GM12878 (cell line): ENCODE results near the gene SRPRB. TPM values are rescaled to one million over a fixed set of nuclear protein-coding genes. Genes with fewer than 3 reads are reported as not detected.

Source experiments
- ATAC-seq: fragments of 200-7000 bp; cut with Tn5 transposase; 3 replicates; pipeline ENCODE4 v1.9.1; 2020; ENCODE audit warnings: mild to moderate bottlenecking, moderate library complexity
- BruUV-seq: library from RNA; stranded (reverse); fragments of 400-500 nt; replicated peaks from 2 replicates; lab custom pipeline; 2021; lab: Mats Ljungman, UMichigan
- CTCF ChIA-PET: fragments of 300-600 bp; sonication (Branson Sonifier 250); formaldehyde crosslinking; extraction: SDS; loops from one replicate; lab custom pipeline; 2021; ENCODE audit warnings: inconsistent platforms; lab: Yijun Ruan, JAX
- POLR2A ChIA-PET: fragments of 350-600 bp; formaldehyde crosslinking; extraction: SDS; loops from one replicate; lab custom pipeline; 2021; ENCODE audit warnings: inconsistent platforms; lab: Charles Lee
- RAD21 ChIA-PET: fragments of 300-600 bp; sonication (Branson Sonifier 250); formaldehyde crosslinking; loops from one replicate; lab custom pipeline; 2023; ENCODE audit warnings: antibody characterized with exemption; ENCODE audit not compliant: unreplicated experiment; lab: Charles Lee
- SMC1A ChIA-PET: fragments of 300-600 bp; sonication (Branson Sonifier 250); formaldehyde crosslinking; loops from one replicate; lab custom pipeline; 2023; ENCODE audit not compliant: unreplicated experiment, uncharacterized antibody; lab: Charles Lee
- DNase-seq: peaks from one replicate; pipeline ENCODE4 v3.0.0-alpha.2; 2011; ENCODE audit warnings: low read depth, low spot score
- FAIRE-seq: peaks from 3 replicates; lab custom pipeline; 2011; peaks lifted over from hg19 to GRCh38; lab: Jason Lieb, UNC
- H2AFZ ChIP-seq: 2 replicates; pipeline ENCODE4 v1.6.0; 2011; ENCODE audit warnings: low read depth, low read length, control low read depth; ENCODE audit not compliant: control insufficient read depth
- H3K27ac ChIP-seq: 2 replicates; pipeline ENCODE4 v1.5.1; 2011; ENCODE audit warnings: control low read depth; ENCODE audit not compliant: control insufficient read depth, insufficient read depth
- H3K27me3 ChIP-seq, 2 experiments: replicated peaks in 1 of 2; 2 replicates each; pipeline versions ENCODE4 v1.6.0 to v1.6.1; 2011; ENCODE audit warnings: low read length in 1 of 2; ENCODE audit not compliant: control insufficient read depth in 2 of 2, insufficient read depth in 2 of 2
- H3K36me3 ChIP-seq, 2 experiments: 2 replicates each; pipeline ENCODE4 v1.5.1; 2011; ENCODE audit warnings: low read length in 1 of 2; ENCODE audit not compliant: control insufficient read depth in 2 of 2, insufficient read depth in 2 of 2
- H3K4me1 ChIP-seq: 2 replicates; pipeline ENCODE4 v1.6.1; 2011; ENCODE audit warnings: mild to moderate bottlenecking, low read length, moderate library complexity, mixed read lengths; ENCODE audit not compliant: control insufficient read depth, insufficient read depth
- H3K4me2 ChIP-seq: 2 replicates; pipeline ENCODE4 v1.6.0; 2011; ENCODE audit warnings: control low read depth; ENCODE audit not compliant: control insufficient read depth, insufficient read depth
- H3K4me3 ChIP-seq: fragments of 200-600 bp; sonication (generic); 2 replicates; pipeline ENCODE4 v1.5.1; 2016
- H3K79me2 ChIP-seq: 2 replicates; pipeline ENCODE4 v1.6.0; 2011; ENCODE audit warnings: low read length; ENCODE audit not compliant: control insufficient read depth, insufficient read depth
- H3K9ac ChIP-seq: 2 replicates; pipeline ENCODE4 v1.8.0; 2011; ENCODE audit warnings: low read length, control low read depth, mixed read lengths; ENCODE audit not compliant: control insufficient read depth, insufficient read depth
- H3K9me3 ChIP-seq: replicated peaks from 3 replicates; pipeline ENCODE4 v1.5.1; 2011; ENCODE audit warnings: mild to moderate bottlenecking, low read length; ENCODE audit not compliant: control insufficient read depth, insufficient read depth
- H4K20me1 ChIP-seq: 2 replicates; pipeline ENCODE4 v1.6.0; 2011; ENCODE audit not compliant: control insufficient read depth, insufficient read depth
- CBX3 ChIP-seq: fragments of 200-600 bp; sonication (generic); IDR thresholded peaks from 2 replicates; pipeline ENCODE4 v1.6.1; 2016; ENCODE audit warnings: low read depth, borderline replicate concordance
- CEBPZ ChIP-seq: fragments of 150-350 bp; IDR thresholded peaks from 2 replicates; pipeline ENCODE4 v1.6.1; 2016; ENCODE audit warnings: low read depth, low read length
- CREM ChIP-seq: IDR thresholded peaks from 2 replicates; pipeline ENCODE4 v1.6.1; 2014; ENCODE audit warnings: antibody characterized with exemption, low read depth
- KDM1A ChIP-seq: fragments of 200-600 bp; sonication (generic); IDR thresholded peaks from 2 replicates; pipeline ENCODE4 v1.6.1; 2016; ENCODE audit warnings: borderline replicate concordance
- NFYB ChIP-seq: IDR thresholded peaks from 2 replicates; pipeline ENCODE4 v1.6.1; 2011; ENCODE audit warnings: low read depth, mild to moderate bottlenecking, low read length, improper control_type of control experiment, moderate library complexity; ENCODE audit not compliant: insufficient read depth
- ZNF384 ChIP-seq: IDR thresholded peaks from 2 replicates; pipeline ENCODE4 v1.6.1; 2012; ENCODE audit warnings: low read depth, mild to moderate bottlenecking, low read length, improper control_type of control experiment, borderline replicate concordance
- WGBS: methylation state at CpG from one replicate; pipeline ENCODE4 v1.1.6; 2016; ENCODE audit warnings: low lambda C conversion rate; ENCODE audit not compliant: insufficient replicate concordance, insufficient coverage; ENCODE audit errors: missing lambda C conversion rate; 5-methylcytosine and 5-hydroxymethylcytosine counted together
- in situ Hi-C: fragments of 300-500 bp; cut with MboI; formaldehyde crosslinking; loops from 9 replicates; pipeline ENCODE4 v1.14.3; 2018; ENCODE audit warnings: mixed read lengths
- intact Hi-C: fragments of 100-400 bp; cut with micrococcal nuclease; formaldehyde crosslinking; loops from one replicate; pipeline ENCODE4 v1.14.2; 2022; ENCODE audit not compliant: unreplicated experiment
- polyA plus RNA-seq, 11 experiments: library from polyadenylated mRNA; depleted of rRNA in 4 of 11; unstranded in 6 of 11; stranded (reverse) in 5 of 11; fragments of >200 nt; fragmentation: Nextera tagmentation in 4 of 11; fragmentation: Illumina TruSeq in 1 of 11; extraction: Ambion mirVana in 4 of 11; extraction: Trizol in 1 of 11; gene quantifications; 1 replicate in 1 of 11; 2 replicates in 10 of 11; pipeline versions ENCODE4 v1.2.1 to v1.2.3, GENCODE V29; 2011 to 2016; ENCODE audit warnings: inconsistent platforms in 2 of 11, missing spikeins in 2 of 11, low read depth in 1 of 11
- total RNA-seq, 4 experiments: library from RNA; depleted of rRNA in 3 of 4; stranded (reverse); fragments of >200 nt in 3 of 4; fragmentation: Illumina TruSeq in 1 of 4; extraction: Trizol in 1 of 4; gene quantifications; 2 replicates each; pipeline versions ENCODE4 v1.2.1 to v1.2.3, GENCODE V29; 2013 to 2021

Gene SRPRB
- total and polyA plus RNA-seq, 10 of the 15 experiments (the other 5 are each of a cell fraction or from before 2014, with no cell fraction given), result 30.6 to 107 (median 46.6) TPM

GRCh38 chr3:133868186-133868585 is 62.6 kb downstream of the SRPRB start:
- FAIRE-seq, result no peak
- no peak overlapping the region for H2AFZ ChIP-seq

GRCh38 chr3:133868758-133869475 is 63.3 kb downstream of the SRPRB start:
- POLR2A ChIA-PET, result no interaction called here
- no peaks in the 10 kb centered on the region for H3K4me1 ChIP-seq
- H3K27ac ChIP-seq, result no peak overlapping the region
- RAD21 ChIA-PET, result no interaction called here
- no peaks in the 10 kb centered on the region for H3K36me3 ChIP-seq
- H3K4me3 ChIP-seq, result no peak overlapping the region
- H3K79me2 ChIP-seq, result no peaks in the 10 kb centered on the region
- SMC1A ChIA-PET, result interaction anchor here (0.7 kb wide), 1 partner anchor 10 kb away, joined by 3 read pairs; no protein-coding TSS in a partner anchor
- no peak overlapping the region for H2AFZ ChIP-seq
- ATAC-seq, result no peak
- no peak for FAIRE-seq
- no peaks in the 10 kb centered on the region for H4K20me1 ChIP-seq
- DNase-seq, result no peak
- WGBS, result 17% methylated on average over 7 of the region's 7 CpGs
- no peaks in the 10 kb centered on the region for H3K9me3 ChIP-seq
- CTCF ChIA-PET, result no interaction called here
- no peak overlapping the region for H3K9ac ChIP-seq
- no peak for TF ChIP-seq ZNF384
- TF ChIP-seq CEBPZ, result no peak
- no peak for TF ChIP-seq CBX3
- TF ChIP-seq NFYB, result no peak
- no peak overlapping the region for H3K4me2 ChIP-seq
- BruUV-seq, result no TSS peak
- peaks cover 1 to 5% of the 10 kb centered on the region in 2 experiments; a peak in 1 of 4 replicates for H3K27me3 ChIP-seq
- intact Hi-C loops, result no loop called here
- in situ Hi-C loops, result no loop called here

More at GRCh38 chr3:133868186-133868585, 62.6 kb downstream of the SRPRB start:
- ChIA-PET SMC1A (interaction anchor here (0.7 kb wide), 1 partner anchor 11 kb away, joined by 3 read pairs; no protein-coding TSS in a partner anchor), CTCF (no interaction called here), RAD21 (no interaction called here), POLR2A (no interaction called here)
- H3K36me3 ChIP-seq, result no peaks in the 10 kb centered on the region
- ATAC-seq (no peak), DNase-seq (no peak)
- no peak overlapping the region for H3K27ac ChIP-seq
- no peak overlapping the region for H3K4me2 ChIP-seq
- in situ Hi-C loops (no loop called here), intact Hi-C loops (no loop called here)
- peaks cover 1 to 5% of the 10 kb centered on the region in 2 experiments; a peak in 1 of 4 replicates for H3K27me3 ChIP-seq
- TF ChIP-seq CREM (no peak), CBX3 (no peak), KDM1A (no peak)
- 44% methylated on average over 8 of the region's 8 CpGs for WGBS
- H3K79me2 ChIP-seq, result no peaks in the 10 kb centered on the region
- BruUV-seq, result no TSS peak
- no peaks in the 10 kb centered on the region for H4K20me1 ChIP-seq
- no peak overlapping the region for H3K9ac ChIP-seq
- H3K4me3 ChIP-seq, result no peak overlapping the region
- no peaks in the 10 kb centered on the region for H3K4me1 ChIP-seq
- no peaks in the 10 kb centered on the region for H3K9me3 ChIP-seq
